Posterior cingulate gyrus (tissue), 11 donors: Measurements from ENCODE around the gene DDR2.
A peak's percentile ranks its signal among the peaks of the same experiment; 100 is the strongest.
"Not testable (repeated sequence)": the region's sequence is repeated elsewhere in the genome, so short reads cannot be mapped to it uniquely, and the experiment has no call there.

Experiments
- DNase-seq, 10 donors: peaks; one replicate each; pipeline versions ENCODE4 v3.0.0 to v3.0.0-alpha.2; 2020 to 2021; ENCODE audit warnings: mixed read lengths in 3 of 10
- intact Hi-C: fragments of 100-400 bp; cut with DNase I; formaldehyde crosslinking; loops from one replicate; pipeline ENCODE4 v1.15.1; 2023

The DDR2 gene

DNA sequence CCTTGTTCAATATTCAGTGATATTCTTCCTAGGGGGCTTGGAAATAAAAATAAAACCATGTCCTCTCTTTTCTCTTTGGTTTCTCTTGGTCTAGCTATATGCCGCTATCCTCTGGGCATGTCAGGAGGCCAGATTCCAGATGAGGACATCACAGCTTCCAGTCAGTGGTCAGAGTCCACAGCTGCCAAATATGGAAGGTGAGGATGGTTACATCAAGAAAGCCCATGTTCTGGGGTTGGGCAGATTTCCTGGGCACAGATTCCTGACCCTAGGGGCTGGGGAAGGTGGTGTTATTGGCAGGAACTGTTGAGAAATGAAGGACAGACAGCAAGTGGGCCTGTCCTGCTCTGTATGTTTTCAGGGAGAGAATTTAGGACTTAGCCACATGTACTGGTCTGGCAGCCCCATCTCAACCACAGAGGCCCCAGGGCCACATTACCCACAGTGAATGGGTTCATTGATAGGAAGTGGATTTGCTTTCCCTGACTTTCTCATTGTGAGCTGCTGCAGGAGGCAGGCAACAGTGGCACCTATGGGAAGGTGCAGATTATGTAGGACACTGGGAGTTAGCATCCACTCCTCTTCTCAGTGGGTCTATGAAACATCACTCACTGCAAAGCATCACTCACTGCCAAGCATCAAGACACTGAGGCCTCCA lies 120.9 kb downstream of the DDR2 start:
- DNase-seq, result no peak
- intact Hi-C loops, result no loop called here

DNA sequence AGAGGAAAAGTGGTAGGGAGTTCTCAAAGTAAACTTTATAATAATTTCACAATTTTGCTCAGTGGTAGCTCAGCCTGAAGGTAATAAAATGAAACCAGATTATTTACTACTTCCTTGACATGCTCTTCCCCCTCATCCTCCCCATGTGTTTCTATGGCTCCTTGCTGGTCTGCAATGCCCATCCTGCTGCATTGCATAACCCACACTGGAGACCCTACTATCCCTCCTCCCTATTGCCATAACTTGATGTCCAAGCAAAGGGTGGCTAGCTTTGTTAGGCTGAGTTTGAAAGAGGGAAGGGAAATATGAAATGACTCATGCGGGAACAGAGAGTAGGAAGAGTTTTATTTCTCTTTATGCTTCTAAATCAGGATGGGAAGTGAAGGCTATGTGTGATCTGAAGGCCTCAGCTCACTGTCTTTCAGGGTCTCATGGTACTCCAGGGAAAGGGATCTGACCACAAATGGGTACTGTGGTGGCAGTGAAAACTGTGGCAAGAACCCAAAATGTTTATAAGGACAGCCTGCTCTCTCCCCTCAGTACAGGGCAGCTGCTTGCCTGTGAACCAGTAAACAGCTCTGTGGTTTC lies 121.8 kb downstream of the DDR2 start:
- intact Hi-C loops, result no loop called here

GRCh38 chr1:162755306-162755705 lies 123.0 kb downstream of the DDR2 start:
- intact Hi-C loops, result no loop called here
- DNase-seq, result no peak

More for the DNA sequence above, 121.8 kb downstream of the DDR2 start:
- no peak for DNase-seq

- DNase-seq, result no peak
- intact Hi-C loops, result no loop called here
These were observed 124.3 kb downstream of the DDR2 start for GRCh38 chr1:162756523-162756922.

DNA sequence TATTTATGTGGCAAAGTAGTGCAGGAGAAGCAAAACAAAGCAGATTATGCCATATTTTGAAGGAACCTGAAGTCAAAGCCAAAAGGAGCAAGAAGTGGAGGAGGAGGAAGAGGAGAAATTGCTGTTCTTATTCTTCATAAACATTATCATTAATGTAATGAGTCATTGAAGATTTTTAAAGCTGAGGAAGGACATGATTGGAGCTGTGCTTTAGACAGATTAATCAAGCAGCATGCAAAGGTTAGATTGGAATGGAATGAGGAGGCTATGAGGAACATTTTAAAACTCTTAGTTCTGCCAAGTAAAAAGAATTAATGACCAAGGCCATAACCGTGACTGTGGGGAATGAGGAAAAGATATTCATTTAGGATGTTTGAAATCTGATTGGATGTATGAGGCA lies 125.2 kb downstream of the DDR2 start:
- no peak for DNase-seq
- intact Hi-C loops, result no loop called here

DNA sequence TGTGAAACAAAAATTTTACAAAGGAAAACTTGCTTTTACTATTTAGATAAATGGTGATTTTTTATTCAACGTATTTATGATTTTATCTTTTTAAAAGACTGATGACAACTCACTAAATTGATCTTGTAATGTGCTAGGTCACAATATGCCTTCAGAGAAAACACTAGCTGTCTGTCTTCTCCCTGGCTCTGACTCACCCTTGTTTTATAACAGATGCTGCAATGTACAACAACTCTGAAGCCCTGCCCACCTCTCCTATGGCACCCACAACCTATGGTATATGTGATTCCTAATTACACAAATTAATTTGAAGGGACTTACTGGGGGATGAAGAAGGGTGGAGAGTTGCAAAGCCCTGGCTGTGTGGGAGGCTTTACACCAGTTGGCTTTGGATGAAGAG lies 133.5 kb downstream of the DDR2 start:
- DNase-seq, result no peak
- intact Hi-C loops, result no loop called here

- intact Hi-C loops, result no loop called here
- DNase-seq, result no peak
These were observed 140.4 kb downstream of the DDR2 start for GRCh38 chr1:162772571-162773154.

DNA sequence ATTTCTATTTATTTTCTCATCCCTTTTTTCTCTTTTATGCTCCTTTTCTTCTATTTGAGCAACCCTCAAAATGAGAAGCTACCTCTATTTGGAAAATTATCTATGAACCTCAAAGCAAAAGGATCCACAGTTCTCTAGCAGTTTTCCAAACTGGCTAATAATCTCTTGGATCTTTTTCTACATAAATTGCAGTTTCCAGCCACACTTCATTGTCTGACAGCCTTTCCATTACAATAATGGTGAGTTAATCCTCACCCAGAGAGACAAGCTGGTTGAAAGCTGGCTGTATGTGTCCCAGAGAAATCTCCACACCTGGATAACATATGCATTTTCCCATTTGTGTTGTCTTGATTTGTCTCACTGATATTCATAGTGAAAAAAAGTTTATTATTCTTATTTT lies 141.7 kb downstream of the DDR2 start:
- no peak for DNase-seq
- intact Hi-C loops, result no loop called here

DNA sequence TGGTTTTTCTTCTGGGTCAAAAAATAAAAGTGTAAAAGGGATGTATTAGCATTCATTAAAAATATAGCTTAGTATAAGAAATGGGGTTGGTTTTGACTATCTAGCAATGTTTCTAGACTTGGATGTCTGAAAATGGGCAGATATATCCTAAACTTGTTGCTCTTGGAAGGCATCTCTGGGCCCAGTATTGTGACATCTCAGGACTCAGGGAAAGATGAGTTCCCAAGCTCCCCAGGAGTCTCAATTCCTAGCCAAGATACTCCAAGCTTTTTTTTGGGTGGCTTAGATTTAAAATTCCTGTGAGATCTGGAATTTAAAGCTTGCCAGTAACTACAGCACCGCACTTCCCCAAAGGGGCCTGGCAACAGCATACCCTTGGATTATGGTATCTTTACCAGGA lies 146.8 kb downstream of the DDR2 start:
- DNase-seq, result no peak
- intact Hi-C loops, result no loop called here

DNA sequence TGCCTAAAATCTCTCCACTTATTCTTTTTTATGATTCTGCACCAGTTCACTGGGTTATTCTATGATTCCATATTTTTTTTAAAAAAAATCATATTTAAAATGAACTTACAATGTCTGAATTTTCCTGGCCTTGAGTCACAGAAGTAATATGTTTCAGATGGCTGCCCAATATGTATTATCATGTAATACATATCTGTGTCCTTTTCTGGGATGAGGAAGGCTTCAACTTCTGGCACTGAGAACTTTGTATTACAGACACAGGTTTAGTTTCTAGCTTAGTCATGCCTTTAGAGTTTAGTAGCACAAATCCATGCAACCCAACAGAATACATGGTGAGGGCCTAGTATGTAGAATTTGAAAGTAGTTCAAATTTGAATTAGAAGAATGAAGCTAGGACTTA lies 150.4 kb downstream of the DDR2 start:
- intact Hi-C loops, result no loop called here

DNA sequence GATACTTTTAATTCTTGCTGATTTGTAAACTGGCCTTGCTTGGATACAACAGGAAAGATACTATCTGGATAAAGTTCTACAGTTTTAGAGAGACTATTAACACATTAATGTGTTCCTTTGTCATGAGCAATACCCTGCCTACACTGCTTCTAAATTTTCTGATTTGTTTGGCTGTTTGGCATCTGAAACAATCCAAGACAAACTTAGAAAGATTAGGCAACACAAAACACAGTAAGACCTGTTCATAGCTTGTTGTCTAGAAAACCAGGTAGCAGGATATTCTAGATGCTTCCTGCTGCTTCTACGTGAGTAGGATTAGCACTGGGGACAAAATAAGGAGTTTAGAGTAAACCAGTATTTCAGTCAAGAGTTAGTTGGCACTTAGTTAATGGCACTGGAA lies 152.7 kb downstream of the DDR2 start:
- DNase-seq, intact Hi-C loops: not testable (repeated sequence)

More for the DNA sequence above, 150.4 kb downstream of the DDR2 start:
- DNase-seq, result no peak

- intact Hi-C loops, DNase-seq: not testable (repeated sequence)
These were observed 156.5 kb downstream of the DDR2 start for GRCh38 chr1:162788783-162789182.

GRCh38 chr1:162790303-162790984 lies 158.2 kb downstream of the DDR2 start, which contains the start of gene HSD17B7:
Gene HSD17B7, plus strand, starts transcription at chr1:162790702. Its CDS starts 99 bp downstream, at chr1:162790801.
- peak; percentile 73 to 98 (median 84) for DNase-seq

DNA sequence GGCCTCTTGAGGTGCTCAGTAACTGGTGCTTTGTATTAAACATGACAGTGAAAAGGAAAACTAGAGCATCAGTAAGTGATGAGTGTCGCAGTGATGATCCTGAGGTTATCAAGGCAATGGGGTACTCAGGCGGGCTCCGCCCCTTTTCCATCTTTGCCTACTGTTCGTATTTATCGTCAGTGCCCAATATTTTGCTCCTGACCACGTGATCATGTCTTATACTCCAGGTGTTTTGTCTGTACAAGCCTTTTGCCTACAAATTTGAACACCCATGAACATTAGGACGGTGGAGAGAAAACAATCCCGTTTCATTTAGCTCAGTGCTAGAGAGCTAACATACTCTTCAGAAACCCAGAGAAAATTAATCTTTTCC lies 158.7 kb downstream of the DDR2 start:
- intact Hi-C loops, DNase-seq: not testable (repeated sequence)

More at GRCh38 chr1:162790303-162790984, 158.2 kb downstream of the DDR2 start, which contains the start of gene HSD17B7:
- intact Hi-C loops, result not testable (repeated sequence)

GRCh38 chr1:162794284-162794683 lies 162.0 kb downstream of the DDR2 start:
- intact Hi-C loops, DNase-seq: not testable (repeated sequence)

GRCh38 chr1:162796617-162797279 lies 164.5 kb downstream of the DDR2 start:
- intact Hi-C loops, DNase-seq: not testable (repeated sequence)

DNA sequence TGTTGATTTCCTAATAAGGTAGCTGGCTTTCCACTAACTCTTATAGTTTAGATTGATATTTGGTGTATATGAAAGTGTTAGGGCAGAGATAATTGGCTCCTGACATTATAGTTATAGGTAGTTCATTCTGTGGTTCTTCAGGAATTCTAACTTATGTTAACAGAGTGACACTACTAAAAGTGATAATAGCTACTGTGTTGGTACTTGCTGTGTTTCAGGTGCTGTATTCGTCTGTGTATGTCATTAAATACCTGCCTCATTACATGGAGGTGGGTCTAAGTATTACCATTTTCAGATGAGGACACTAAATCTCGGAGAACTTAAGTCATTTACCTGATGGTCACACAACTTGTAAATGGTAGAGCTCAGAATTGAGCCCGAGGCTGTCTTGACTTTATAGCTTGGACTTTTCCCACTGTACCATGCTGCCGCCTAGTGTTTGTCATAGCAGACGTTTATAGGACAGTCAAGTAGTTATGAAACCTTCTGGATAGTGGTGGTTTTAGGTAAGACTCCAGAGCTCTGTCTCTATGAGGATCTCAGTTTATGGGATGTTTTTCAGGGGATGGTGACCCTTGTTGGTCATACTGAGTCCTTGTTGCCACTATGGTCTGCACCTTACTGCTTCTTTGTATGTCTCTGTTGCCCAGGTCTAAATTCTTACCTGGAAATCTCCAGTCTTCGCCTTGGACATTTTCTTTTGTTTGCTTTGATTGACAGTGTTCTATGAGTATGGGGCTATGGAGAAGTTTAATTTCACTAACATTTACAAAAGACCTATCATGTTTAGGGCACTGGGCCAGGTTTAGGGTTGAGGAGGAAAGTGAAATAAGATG lies 167.9 kb downstream of the DDR2 start:
- DNase-seq, result peak in 6 of 10 donors; percentile 53 to 92 (median 65)
- intact Hi-C loops, result loop anchor here (10.0 kb wide), 1 partner anchor 185 kb away; no protein-coding TSS in a partner anchor

DNA sequence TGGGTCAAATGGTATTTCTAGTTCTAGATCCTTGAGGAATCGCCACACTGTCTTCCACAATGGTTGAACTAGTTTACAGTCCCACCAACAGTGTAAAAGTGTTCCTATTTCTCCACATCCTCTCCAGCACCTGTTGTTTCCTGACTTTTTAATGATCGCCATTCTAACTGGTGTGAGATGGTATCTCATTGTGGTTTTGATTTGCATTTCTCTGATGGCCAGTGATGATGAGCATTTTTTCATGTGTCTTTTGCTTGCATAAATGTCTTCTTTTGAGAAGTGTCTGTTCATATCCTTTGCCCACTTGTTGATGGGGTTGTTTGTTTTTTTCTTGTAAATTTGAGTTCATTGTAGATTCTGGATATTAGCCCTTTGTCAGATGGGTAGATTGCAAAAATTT lies 175.2 kb downstream of the DDR2 start:
- DNase-seq, result not testable (repeated sequence)
- intact Hi-C loops, result loop anchor here (10.0 kb wide), 1 partner anchor 193 kb away; no protein-coding TSS in a partner anchor

DNA sequence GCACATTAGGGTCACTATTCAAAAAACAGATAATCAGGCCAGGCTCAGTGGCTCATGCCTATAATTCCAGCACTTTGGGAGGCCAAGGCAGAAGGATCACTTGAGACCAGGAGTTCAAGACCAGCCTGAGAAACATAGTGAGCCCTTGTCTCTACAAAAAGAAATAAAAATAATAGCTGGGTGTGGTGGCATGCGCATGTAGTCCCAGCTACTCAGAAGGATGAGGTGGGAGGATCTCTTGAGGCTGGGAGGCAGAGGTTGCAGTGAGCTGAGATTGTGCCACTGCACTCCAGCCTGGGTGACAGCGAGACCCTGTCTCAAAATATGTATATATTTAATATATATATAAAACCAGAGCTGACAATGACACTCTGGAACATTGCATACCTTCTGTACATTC lies 180.1 kb downstream of the DDR2 start:
- intact Hi-C loops, DNase-seq: not testable (repeated sequence)

- DNase-seq, intact Hi-C loops: not testable (repeated sequence)
These were observed 185.9 kb downstream of the DDR2 start for GRCh38 chr1:162818136-162818535.
